Activated CD4-positive, alpha-beta memory T cell treated with anti-CD3 and anti-CD28 coated beads for 36 hours (primary cell): ENCODE measurements around the gene TMEM134. TPM values are rescaled to one million over a fixed set of nuclear protein-coding genes. Genes with fewer than 3 reads are reported as not detected.
A peak's percentile ranks its signal among the peaks of the same experiment; 100 is the strongest.

ENCODE experiments used
- CTCF ChIA-PET: fragments of 350-600 bp; sonication (Branson Sonifier 250); formaldehyde crosslinking; loops from one replicate; lab custom pipeline; 2021; ENCODE audit warnings: antibody characterized with exemption, inconsistent platforms; lab: Charles Lee
- POLR2A ChIA-PET: fragments of 350-600 bp; sonication (Branson Sonifier 250); formaldehyde crosslinking; loops from one replicate; lab custom pipeline; 2021; ENCODE audit warnings: antibody characterized with exemption; lab: Charles Lee
- DNase-seq: peaks from one replicate; pipeline ENCODE4 v3.0.0-alpha.2; 2020
- H3K27ac Mint-ChIP-seq: one replicate; pipeline ENCODE4 v1.8.0; 2021; ENCODE audit warnings: mixed read lengths
- H3K27me3 Mint-ChIP-seq: one replicate; pipeline ENCODE4 v1.8.0; 2021; ENCODE audit warnings: mixed read lengths
- H3K36me3 Mint-ChIP-seq: one replicate; pipeline ENCODE4 v1.8.0; 2021; ENCODE audit warnings: mixed read lengths
- H3K4me1 Mint-ChIP-seq: one replicate; pipeline ENCODE4 v1.8.0; 2021; ENCODE audit warnings: low read depth, mixed read lengths
- H3K4me3 Mint-ChIP-seq: one replicate; pipeline ENCODE4 v1.8.0; 2021; ENCODE audit warnings: mild to moderate bottlenecking, mixed read lengths
- H3K9me3 Mint-ChIP-seq: one replicate; pipeline ENCODE4 v1.8.0; 2021; ENCODE audit warnings: mixed read lengths
- intact Hi-C: fragments of 100-400 bp; cut with micrococcal nuclease; formaldehyde crosslinking; loops from one replicate; pipeline ENCODE4 v1.15.1; 2023
- total RNA-seq, 2 experiments: library from RNA; stranded (reverse); gene quantifications; one replicate each; pipeline ENCODE4 v1.2.3, GENCODE V29; 2021

Gene TMEM134
- total RNA-seq, 2 experiments from 2014 or later = 68.2 to 75.2 TPM

DNA sequence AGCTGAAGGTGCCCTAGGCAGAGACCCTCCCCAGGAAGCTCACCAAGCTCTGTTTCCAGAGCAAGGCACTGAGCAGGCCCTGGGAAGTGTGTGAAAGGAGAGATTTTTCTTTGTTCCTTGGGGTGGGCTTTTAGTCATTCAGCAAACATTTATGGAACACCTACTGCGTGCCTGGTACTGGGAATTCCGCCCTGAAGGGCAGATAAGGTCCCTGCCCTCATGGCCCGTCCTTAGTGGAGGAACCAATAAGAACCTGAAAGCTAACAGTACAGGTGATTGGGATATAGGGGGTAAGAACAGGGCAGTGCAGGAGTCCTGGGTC is 3.9 kb downstream of the TMEM134 start:
- intact Hi-C loops = loop anchor here (2.0 to 5.0 kb wide), 2 partner anchors 18 to 38 kb away; partner anchors contain the start of gene RPS6KB2
- H3K27me3 Mint-ChIP-seq = no peaks in the 10 kb centered on the region
- H3K27ac Mint-ChIP-seq = peak overlapping the region; percentile 93
- no peak for DNase-seq
- peaks cover 32% of the 10 kb centered on the region for H3K4me1 Mint-ChIP-seq
- H3K9me3 Mint-ChIP-seq = no peaks in the 10 kb centered on the region
- H3K36me3 Mint-ChIP-seq = peaks cover 5% of the 10 kb centered on the region
- H3K4me3 Mint-ChIP-seq = peak overlapping the region; percentile 89
- ChIA-PET CTCF (interaction anchor here (0.6 to 1.3 kb wide), 5 partner anchors 20 to 148 kb away, joined by 3 to 5 read pairs (median 3); partner anchors contain the start of gene PTPRCAP), POLR2A (interaction anchor here (0.9 to 2.0 kb wide), 7 partner anchors 13 to 113 kb away, joined by 3 to 10 read pairs (median 3); partner anchors contain the start of genes PITPNM1, POLD4, PTPRCAP and RPS6KB2)

- Mint-ChIP-seq H3K27me3 (no peaks in the 10 kb centered on the region), H3K36me3 (peaks cover 5% of the 10 kb centered on the region), H3K4me3 (peak overlapping the region; percentile 89), H3K9me3 (no peaks in the 10 kb centered on the region), H3K4me1 (peaks cover 34% of the 10 kb centered on the region), H3K27ac (peak overlapping the region; percentile 93)
- ChIA-PET CTCF (interaction anchor here (0.9 to 1.3 kb wide), 3 partner anchors 27 to 62 kb away, joined by 3 read pairs; partner anchors contain the start of gene PTPRCAP), POLR2A (interaction anchor here (0.5 to 2.0 kb wide), 8 partner anchors 10 to 112 kb away, joined by 3 to 10 read pairs (median 3); partner anchors contain the start of genes PITPNM1, POLD4, PTPRCAP and RPS6KB2)
- intact Hi-C loops = loop anchor here (1.0 to 5.0 kb wide), 4 partner anchors 18 to 44 kb away; partner anchors contain the start of genes CDK2AP2 and RPS6KB2
- DNase-seq = peak; percentile 96
These were observed 4.5 kb downstream of the TMEM134 start for GRCh38 chr11:67464411-67465188.

DNA sequence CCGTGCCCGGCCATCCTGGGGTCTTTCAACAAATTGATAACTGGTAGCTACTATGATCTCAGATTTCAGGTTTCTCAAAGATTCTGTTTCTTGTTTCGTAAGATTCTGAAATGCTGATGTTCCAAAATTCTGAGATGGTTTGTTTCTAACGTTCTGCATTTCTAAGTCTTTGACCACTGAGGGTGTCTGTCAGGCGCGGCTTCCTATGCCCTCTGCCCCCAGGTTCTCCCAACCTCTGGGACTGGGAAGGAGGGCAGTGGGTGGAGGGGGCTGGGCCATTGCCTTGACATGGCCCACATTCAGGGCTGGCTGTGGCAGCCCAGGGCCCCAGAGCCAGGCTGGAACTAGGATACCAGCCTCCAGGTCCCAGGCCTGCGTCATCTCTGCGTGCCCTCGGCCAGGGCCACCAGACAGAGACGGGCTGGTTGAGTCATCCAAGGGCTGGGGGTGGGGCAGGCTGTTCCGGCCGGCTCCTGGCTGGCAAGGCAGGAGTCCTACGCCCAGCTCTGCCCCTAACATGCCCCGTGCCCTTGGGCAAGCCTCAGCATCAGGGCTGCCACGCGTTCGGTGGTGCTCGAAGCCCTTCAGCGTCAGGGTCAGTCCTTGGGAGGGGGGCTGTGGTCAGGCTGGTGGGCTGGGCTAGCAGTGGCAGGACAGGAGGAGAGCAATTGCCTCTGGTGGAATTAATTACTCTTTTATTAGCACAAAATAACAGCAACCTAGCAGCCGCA is 5.2 kb downstream of the TMEM134 start:
- POLR2A ChIA-PET = no interaction called here
- peaks cover 30% of the 10 kb centered on the region for H3K4me1 Mint-ChIP-seq
- peaks cover 5% of the 10 kb centered on the region for H3K36me3 Mint-ChIP-seq
- CTCF ChIA-PET = no interaction called here
- H3K27me3 Mint-ChIP-seq = no peaks in the 10 kb centered on the region
- intact Hi-C loops = loop anchor here (1.0 to 2.0 kb wide), 3 partner anchors 17 to 44 kb away; partner anchors contain the start of gene CDK2AP2
- DNase-seq = no peak
- H3K9me3 Mint-ChIP-seq = no peaks in the 10 kb centered on the region
- H3K27ac Mint-ChIP-seq = peak overlapping the region; percentile 93
- H3K4me3 Mint-ChIP-seq = peak overlapping the region; percentile 48

GRCh38 chr11:67463186-67463585 is 5.9 kb downstream of the TMEM134 start:
- CTCF ChIA-PET = no interaction called here
- POLR2A ChIA-PET = no interaction called here
- intact Hi-C loops = no loop called here
- H3K4me3 Mint-ChIP-seq = no peak overlapping the region
- no peaks in the 10 kb centered on the region for H3K27me3 Mint-ChIP-seq
- H3K27ac Mint-ChIP-seq = no peak overlapping the region
- DNase-seq = no peak
- H3K9me3 Mint-ChIP-seq = no peaks in the 10 kb centered on the region
- H3K4me1 Mint-ChIP-seq = peaks cover 27% of the 10 kb centered on the region
- peaks cover 5% of the 10 kb centered on the region for H3K36me3 Mint-ChIP-seq

DNA sequence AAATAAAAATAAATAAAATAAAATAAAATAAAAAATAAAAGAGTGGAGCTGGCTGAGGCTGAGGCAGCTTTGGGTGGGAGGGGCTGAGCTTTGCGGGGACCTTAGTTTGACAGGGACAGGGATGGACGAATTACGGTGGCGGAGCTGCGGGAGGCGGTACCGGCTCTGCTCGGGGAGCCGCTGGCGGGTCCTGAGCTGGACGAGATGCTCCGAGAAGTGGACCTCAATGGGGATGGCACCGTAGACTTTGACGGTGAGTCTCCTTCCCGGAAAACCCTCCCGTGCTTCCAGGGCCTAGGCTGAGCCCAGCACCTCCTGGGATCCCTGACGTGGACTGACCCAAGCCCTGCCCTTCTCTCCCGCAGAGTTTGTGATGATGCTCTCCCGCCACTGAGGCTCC is 10.8 kb downstream of the TMEM134 start:
- intact Hi-C loops = no loop called here
- Mint-ChIP-seq H3K4me1 (peaks cover 3% of the 10 kb centered on the region), H3K9me3 (no peaks in the 10 kb centered on the region), H3K4me3 (no peak overlapping the region), H3K27me3 (no peaks in the 10 kb centered on the region), H3K27ac (no peak overlapping the region), H3K36me3 (no peaks in the 10 kb centered on the region)
- POLR2A ChIA-PET = interaction anchor here (1.4 kb wide), 1 partner anchor 17 kb away, joined by 3 read pairs; no protein-coding TSS in a partner anchor
- CTCF ChIA-PET = interaction anchor here (1.0 kb wide), 1 partner anchor 101 kb away, joined by 3 read pairs; no protein-coding TSS in a partner anchor
- no peak for DNase-seq

DNA sequence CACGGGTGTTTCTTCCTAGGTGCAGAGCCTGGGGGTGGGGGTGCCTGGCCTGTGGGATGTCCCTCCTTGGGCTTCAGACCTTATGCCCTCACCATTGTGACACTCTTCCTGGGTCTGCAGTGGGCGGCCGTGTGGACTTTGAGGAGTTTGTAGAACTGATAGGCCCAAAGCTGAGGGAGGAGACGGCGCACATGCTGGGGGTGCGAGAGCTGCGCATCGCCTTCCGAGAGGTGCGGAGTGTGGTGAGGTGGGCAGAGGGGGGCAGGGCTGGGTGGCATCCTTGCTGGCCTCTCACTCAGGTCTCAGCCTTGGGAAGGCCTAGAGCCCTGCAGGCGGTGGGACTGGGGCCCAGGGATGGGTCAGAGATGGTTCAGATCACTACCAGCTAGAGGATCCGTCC is 11.6 kb downstream of the TMEM134 start:
- H3K36me3 Mint-ChIP-seq = no peaks in the 10 kb centered on the region
- POLR2A ChIA-PET = interaction anchor here (1.4 kb wide), 2 partner anchors 11 to 18 kb away, joined by 3 to 4 read pairs; no protein-coding TSS in a partner anchor
- no peaks in the 10 kb centered on the region for H3K27me3 Mint-ChIP-seq
- peaks cover 3% of the 10 kb centered on the region for H3K4me1 Mint-ChIP-seq
- intact Hi-C loops = no loop called here
- no peak for DNase-seq
- CTCF ChIA-PET = no interaction called here
- no peaks in the 10 kb centered on the region for H3K9me3 Mint-ChIP-seq
- no peak overlapping the region for H3K4me3 Mint-ChIP-seq
- no peak overlapping the region for H3K27ac Mint-ChIP-seq

- ChIA-PET POLR2A (interaction anchor here (1.4 kb wide), 1 partner anchor 12 kb away, joined by 4 read pairs; no protein-coding TSS in a partner anchor), CTCF (no interaction called here)
- intact Hi-C loops = no loop called here
- Mint-ChIP-seq H3K27ac (no peak overlapping the region), H3K4me3 (no peak overlapping the region), H3K27me3 (no peaks in the 10 kb centered on the region), H3K9me3 (no peaks in the 10 kb centered on the region), H3K36me3 (no peaks in the 10 kb centered on the region), H3K4me1 (peaks cover 4% of the 10 kb centered on the region)
- DNase-seq = no peak
These were observed 12.9 kb downstream of the TMEM134 start for GRCh38 chr11:67456068-67456705.

DNA sequence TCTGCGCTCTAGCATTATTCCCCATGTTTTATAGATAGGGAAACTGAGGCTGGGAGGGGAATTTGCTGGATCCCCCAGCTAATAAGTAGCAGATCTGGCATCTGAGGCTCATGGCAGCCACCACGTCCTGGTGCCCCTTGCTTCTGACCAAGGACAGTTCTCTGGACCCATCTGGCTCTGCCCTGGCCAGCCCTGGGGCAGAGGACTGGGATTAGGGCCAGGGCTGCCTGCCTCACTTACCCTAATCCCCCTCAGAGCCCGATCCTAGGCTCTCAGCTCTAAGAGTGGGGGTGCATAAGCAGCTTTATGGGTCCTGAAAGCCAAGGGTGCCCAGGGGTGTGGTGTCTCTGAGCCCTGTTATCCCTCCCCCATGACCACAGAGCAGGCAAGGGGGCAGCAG is 14.0 kb downstream of the TMEM134 start, which contains the start of gene CABP4:
CABP4 (plus strand) TSS at position 301 of the 400 bp plus-strand sequence; CDS start at position 371, 70 bp downstream.
- ChIA-PET CTCF (no interaction called here), POLR2A (no interaction called here)
- H3K36me3 Mint-ChIP-seq = no peaks in the 10 kb centered on the region
- H3K27me3 Mint-ChIP-seq = no peaks in the 10 kb centered on the region
- peaks cover 5% of the 10 kb centered on the region for H3K4me1 Mint-ChIP-seq
- no peaks in the 10 kb centered on the region for H3K9me3 Mint-ChIP-seq
- no peak for DNase-seq
- intact Hi-C loops = no loop called here
- H3K27ac Mint-ChIP-seq = no peak within 1 kb of the TSS
- no peak within 1 kb of the TSS for H3K4me3 Mint-ChIP-seq

- Mint-ChIP-seq H3K36me3 (no peaks in the 10 kb centered on the region), H3K4me1 (peaks cover 8% of the 10 kb centered on the region), H3K27me3 (no peaks in the 10 kb centered on the region), H3K4me3 (no peak overlapping the region), H3K27ac (no peak overlapping the region), H3K9me3 (no peaks in the 10 kb centered on the region)
- POLR2A ChIA-PET = no interaction called here
- CTCF ChIA-PET = no interaction called here
- no peak for DNase-seq
- intact Hi-C loops = no loop called here
These were observed 15.0 kb downstream of the TMEM134 start for GRCh38 chr11:67453816-67454732.

GRCh38 chr11:67452141-67452952 is 16.7 kb downstream of the TMEM134 start, which contains the start of gene GPR152:
TSS of gene GPR152 (minus strand) at chr11:67452729. CDS start at chr11:67452724, 5 bp downstream.
- Mint-ChIP-seq H3K27ac (no peak within 1 kb of the TSS), H3K4me3 (no peak within 1 kb of the TSS), H3K36me3 (no peaks in the 10 kb centered on the region), H3K4me1 (peaks cover 20% of the 10 kb centered on the region), H3K9me3 (no peaks in the 10 kb centered on the region), H3K27me3 (no peaks in the 10 kb centered on the region)
- CTCF ChIA-PET = no interaction called here
- POLR2A ChIA-PET = interaction anchor here (1.0 to 1.1 kb wide), 2 partner anchors 13 to 32 kb away, joined by 3 read pairs; no protein-coding TSS in a partner anchor
- DNase-seq = no peak
- intact Hi-C loops = no loop called here
